ENCODE results near the gene IL15.
"Not testable (repeated sequence)": the region's sequence is repeated elsewhere in the genome, so short reads cannot be mapped to it uniquely, and the experiment has no call there.

IL15 gene

DNA sequence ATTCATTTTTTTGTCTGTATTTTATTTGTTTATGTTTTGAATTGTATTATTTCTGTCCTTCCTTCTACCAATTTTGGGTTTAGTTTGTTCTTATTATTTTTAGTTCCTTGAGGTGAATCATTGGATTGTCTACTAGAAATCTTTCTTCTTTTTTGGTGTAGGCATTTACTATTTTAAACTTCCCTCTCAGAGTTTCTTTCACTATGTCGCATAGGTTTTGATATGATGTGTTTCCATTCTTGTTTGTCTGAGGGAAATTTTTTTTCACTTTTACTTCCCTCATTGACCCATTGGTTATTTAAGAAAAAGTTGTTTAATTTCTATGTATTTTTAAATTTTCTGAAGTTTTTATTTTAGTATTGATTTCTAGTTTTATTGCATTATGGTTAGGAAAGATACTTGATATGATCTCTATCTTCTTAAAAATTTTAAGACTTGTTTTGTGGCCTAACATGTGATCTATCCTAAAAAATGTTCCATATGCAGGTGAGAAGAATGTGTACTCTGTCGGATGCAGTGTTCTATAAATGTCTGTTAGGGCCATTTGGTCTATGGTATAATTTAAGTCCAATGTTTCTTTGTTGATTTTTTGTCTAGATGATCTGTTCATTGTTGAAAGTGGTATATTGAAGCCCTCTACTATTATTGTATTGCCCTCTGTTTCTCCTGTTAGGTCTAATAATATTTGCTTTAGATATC lies 68.8 kb downstream of the IL15 start:
- no peak for DNase-seq

- no peak for DNase-seq
Measured at GRCh38 chr4:141705747-141706377, 69.5 kb downstream of the IL15 start.

- no peak for DNase-seq
Measured at GRCh38 chr4:141706445-141706844, 70.1 kb downstream of the IL15 start.

- peak; percentile 43 for DNase-seq
Measured at GRCh38 chr4:141711211-141711610, 74.8 kb downstream of the IL15 start.

GRCh38 chr4:141713185-141713584 lies 76.8 kb downstream of the IL15 start:
- DNase-seq: no peak

DNA sequence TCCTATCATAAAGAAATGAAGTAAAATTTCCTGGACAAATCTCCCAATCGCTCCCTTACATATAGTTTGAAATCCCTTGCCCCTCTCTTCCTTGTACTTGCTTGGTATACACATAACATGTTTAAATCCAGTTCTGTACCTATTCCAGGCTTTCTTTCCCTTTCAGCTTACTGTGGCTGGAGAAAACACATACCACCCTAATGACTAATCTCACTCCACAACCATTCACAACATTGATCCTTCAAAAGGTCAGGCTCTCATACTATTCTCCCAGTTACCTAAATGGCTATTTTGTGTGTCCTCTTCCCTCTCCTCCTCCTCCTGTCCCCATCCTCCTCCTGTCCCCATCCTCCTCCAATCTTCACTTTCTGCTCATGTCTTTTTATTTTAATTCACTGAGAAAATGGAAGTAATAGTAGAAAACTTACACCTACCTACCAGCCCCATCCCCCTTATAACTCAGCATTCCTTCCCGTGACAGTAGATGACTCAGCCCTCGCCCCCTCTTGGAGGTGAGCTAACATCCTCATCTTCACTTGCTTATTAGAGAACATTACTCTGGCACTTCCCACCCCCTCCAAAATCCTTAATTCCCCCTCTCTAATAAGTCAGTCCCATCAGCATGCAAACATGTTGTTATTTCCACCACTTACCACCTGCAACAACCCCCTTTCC lies 77.5 kb downstream of the IL15 start:
- peak; percentile 5 for DNase-seq

DNA sequence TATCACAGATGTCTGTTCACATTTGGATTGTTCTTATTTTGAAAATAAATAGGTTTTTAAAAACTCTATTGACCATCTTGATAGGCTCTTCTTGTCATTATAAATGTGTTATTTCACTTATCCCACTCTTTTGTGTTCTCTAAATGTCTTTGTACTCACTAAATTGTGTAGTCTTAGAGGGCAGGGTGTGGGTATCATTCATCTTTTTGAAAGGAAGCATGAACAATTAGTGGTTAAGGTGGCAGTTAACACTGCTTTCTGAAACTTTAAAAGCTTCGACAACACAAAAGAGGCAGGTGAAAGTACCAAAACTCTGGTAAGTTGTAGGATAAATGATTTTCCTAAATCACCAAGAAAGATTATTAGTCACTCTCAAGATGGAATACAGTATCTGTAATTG lies 83.2 kb downstream of the IL15 start:
- DNase-seq: no peak

DNA sequence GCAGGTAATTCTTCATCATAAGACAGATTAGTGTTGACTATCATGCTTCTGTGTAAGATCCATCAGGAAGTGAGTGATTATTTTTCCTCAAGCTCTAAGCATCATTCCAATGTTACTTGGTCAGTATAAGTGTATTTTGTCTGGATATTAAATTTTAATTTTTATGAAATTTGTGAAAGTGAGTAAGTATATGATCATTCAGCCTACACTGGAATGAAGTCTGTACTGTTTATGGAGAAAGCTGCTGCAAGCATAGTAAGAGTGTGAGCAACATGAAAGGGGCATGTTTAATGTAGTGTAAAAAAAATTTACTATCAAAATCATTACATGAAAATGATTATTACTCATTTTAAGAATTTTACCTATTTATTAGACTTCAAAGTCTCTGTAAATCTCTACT lies 84.8 kb downstream of the IL15 start:
- no peak for DNase-seq

- DNase-seq: peak; percentile 64
Measured at GRCh38 chr4:141724646-141725045, 88.3 kb downstream of the IL15 start.

- no peak for DNase-seq
Measured at GRCh38 chr4:141727420-141727819, 91.0 kb downstream of the IL15 start.

- no peak for DNase-seq
Measured at GRCh38 chr4:141730805-141731204, 94.4 kb downstream of the IL15 start.

DNA sequence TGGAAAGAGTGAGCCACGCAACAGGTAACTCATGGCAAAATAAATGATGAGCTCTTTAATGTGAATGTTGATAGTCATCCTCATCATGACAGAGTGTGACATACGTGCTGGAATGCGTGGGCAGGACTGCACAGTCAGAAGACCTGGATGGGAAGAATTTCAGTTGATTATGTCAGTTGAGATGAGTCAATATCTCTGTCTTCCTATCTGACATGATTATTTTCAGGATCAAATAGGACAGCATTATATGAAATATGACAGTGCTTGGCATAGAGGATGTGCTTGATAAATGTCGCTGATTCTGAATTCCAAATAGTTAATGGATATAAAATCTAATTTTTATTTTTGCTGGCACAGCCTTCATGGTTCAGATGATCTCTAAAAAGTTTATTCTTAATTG lies 95.1 kb downstream of the IL15 start:
- no peak for DNase-seq

DNA sequence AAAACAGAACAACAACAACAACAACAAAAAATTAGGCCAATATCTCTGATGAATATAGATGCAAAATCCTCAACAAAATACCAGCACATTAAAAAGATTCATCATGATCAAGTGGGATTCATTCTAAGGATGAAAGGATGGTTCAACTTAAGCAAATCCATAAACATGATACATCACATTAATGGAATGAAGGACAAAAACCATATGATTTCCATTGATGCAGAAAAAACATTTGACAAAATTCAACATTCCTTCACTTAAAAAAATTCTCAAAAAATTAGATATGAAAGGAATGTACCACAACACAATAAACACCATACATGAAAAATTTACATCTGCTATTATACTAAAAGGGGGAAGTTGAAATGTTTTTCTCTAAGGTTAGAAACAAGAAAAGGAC lies 103.3 kb downstream of the IL15 start:
- DNase-seq: no peak

DNA sequence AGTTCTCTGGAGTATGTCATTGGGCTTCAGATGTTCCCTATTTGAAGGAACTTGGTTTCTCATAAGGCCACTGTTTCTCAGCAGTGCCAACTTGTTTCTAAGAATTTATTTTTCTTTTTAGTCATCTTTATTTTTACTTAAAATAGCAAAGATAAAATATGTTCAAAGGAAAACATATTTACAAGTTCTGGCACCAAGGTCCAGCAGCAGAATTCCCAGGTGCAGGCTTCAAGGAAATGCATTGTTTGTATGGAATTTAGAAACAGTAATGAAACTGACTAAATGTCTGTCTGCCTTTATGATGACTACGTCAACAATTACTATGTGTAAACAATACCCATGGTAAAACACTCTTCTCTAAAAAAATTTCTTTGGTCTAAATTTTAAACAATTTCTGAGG lies 109.6 kb downstream of the IL15 start:
- DNase-seq: no peak

GRCh38 chr4:141751806-141752205 lies 115.4 kb downstream of the IL15 start:
- not testable (repeated sequence) for DNase-seq

DNA sequence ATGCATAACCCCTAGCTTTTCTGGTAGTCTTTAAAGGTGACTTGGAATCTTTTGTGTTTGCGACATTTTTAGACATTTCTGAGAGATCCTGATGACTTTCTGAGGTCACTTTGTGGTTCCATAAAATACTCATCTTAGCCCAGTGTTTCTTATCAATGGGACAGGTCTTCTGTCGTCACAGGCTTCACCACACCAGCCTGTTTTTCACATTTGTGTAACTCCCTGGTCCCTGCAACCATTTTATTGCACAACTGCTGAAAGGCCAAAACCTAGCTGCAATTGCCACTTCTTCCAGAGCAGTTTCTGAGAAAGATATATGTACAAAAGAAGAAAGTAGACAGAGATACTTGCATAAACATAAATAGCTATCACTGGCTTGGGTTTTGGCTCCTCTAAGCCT lies 120.9 kb downstream of the IL15 start:
- no peak for DNase-seq

DNA sequence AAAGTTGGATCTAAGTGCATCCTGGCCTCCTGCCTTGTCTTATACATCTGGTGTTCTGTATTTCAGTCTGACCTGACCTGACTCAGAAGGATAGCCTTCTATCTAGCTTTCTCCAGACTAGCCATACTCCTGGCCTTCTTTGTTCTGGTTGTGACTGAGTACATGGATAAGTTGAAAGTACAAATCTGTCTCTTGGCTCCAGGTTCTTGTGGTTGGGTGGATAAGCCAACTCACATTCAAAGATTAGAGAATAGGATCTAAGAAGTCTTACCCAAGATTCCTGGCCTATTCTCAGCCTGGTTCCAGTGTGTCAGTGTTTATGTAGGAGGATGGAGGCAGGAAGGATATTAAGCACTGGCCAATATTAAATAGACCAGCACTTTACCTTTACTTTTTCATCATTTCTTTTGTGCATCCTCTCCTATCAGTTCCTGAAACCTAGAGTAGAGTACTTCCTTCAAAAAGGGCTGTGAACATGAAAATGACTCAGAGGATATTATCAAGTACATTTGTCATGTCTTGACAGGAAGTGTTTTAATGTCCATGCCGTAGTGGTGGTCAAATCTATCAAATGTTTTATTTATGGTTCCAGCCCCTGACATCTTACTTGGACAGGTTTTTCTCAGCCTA lies 123.5 kb downstream of the IL15 start:
- peak; percentile 8 for DNase-seq

DNA sequence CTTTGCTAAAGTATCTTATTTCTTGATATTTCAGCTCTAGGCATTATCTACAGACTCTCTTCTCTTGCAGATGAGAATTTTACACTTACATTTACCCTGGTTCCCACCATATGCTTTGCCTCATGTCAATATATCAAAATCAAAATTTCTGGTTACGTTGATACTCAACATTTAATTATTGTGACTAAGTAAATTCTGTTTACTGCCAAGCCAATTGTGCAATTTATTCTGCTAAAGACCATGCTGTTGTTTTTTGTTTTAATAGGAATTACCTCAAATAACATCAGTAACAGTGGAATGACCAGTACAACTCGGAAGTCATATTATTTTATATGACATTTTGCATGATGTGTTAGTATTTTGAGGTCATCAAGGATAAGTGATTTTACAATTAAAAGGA lies 125.5 kb downstream of the IL15 start:
- no peak for DNase-seq

- DNase-seq: peak; percentile 62
Measured at GRCh38 chr4:141763374-141763773, 127.0 kb downstream of the IL15 start.

DNA sequence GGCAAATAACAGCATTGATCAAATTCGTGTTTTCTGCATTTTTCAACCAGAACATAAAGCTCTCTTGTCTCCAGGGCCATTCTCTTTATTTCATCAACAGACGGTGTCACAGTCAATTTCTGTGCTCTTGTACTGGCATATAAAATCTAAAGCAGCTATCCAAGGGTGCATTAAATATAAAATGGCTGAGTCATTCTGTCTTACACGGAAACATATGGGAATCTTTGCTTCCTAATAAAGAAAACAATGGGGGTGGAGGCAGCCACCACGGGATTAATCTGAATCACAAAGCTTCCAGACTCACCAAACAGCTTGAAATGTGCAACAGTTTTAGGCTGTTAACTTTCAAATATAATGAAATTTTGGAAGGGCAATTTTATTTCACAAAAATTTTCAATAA lies 132.6 kb downstream of the IL15 start:
- no peak for DNase-seq

- DNase-seq: peak; percentile 58
Measured at GRCh38 chr4:141771889-141772830, 135.8 kb downstream of the IL15 start.

DNA sequence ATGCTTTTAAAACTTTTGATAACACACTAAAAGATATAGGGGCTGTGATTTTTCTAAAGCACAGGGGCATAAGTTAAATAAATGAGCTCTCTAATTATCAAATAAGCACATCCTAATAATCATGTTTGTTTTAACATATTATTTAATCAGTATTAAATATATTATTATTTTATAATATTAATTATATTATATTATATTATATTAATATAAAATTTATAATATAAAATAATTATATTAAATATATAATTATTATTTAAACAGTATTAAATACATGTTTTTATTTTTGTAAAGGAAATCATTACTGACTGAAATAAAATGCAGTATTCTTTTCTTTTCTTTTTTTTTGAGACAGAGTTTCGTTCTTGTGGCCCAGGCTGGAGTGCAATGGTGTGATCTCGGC lies 136.5 kb downstream of the IL15 start:
- DNase-seq: no peak

- DNase-seq: no peak
Measured at GRCh38 chr4:141782205-141782604, 145.8 kb downstream of the IL15 start.

Data from DMS53 (cell line).